HCT116 (cell line): ENCODE data around the gene AMOTL2. TPM values are rescaled to one million over a fixed set of nuclear protein-coding genes. Genes with fewer than 3 reads are reported as not detected.

Experiments
- ATAC-seq: fragments of 200-7000 bp; cut with Tn5 transposase; 2 replicates; pipeline ENCODE4 v1.9.1; 2020; ENCODE audit warnings: mild to moderate bottlenecking, moderate library complexity
- BruUV-seq: library from RNA; stranded (reverse); fragments of 400-500 nt; replicated peaks from 2 replicates; lab custom pipeline; 2021; lab: Mats Ljungman, UMichigan
- CTCF ChIA-PET: fragments of 300-600 bp; sonication (Branson Sonifier 250); formaldehyde crosslinking; loops from one replicate; lab custom pipeline; 2021; ENCODE audit warnings: antibody characterized with exemption; lab: Charles Lee
- POLR2A ChIA-PET: fragments of 300-600, 350-600 bp; sonication (Branson Sonifier 250); formaldehyde crosslinking; loops from one replicate; lab custom pipeline; 2021; ENCODE audit warnings: antibody characterized with exemption; lab: Charles Lee
- RAD21 ChIA-PET, 2 experiments: fragments of 300-600 bp; sonication (Branson Sonifier 250); formaldehyde crosslinking; loops; one replicate each; lab custom pipeline; 2023; ENCODE audit warnings: low total read pairs in 2 of 2; ENCODE audit not compliant: uncharacterized antibody in 2 of 2, unreplicated experiment in 2 of 2, low non-redundant PET in 1 of 2; lab: Charles Lee
- DNase-seq: peaks from one replicate; pipeline ENCODE4 v3.0.0-alpha.2; 2010; ENCODE audit warnings: low read depth, low spot score
- H2AFZ ChIP-seq: fragments of 200-600 bp; shearing (Covaris generic), sonication (generic); 2 replicates; pipeline ENCODE4 v1.6.1; 2017; ENCODE audit warnings: low read depth, mixed run types, mixed read lengths, antibody characterized with exemption, low read length; ENCODE audit not compliant: poor library complexity, severe bottlenecking
- H3K27ac ChIP-seq: 2 replicates; pipeline ENCODE4 v1.5.1; 2012; ENCODE audit warnings: low read depth, low read length
- H3K27me3 ChIP-seq: fragments of 200-600 bp; sonication (generic); 2 replicates; pipeline ENCODE4 v1.6.1; 2016; ENCODE audit warnings: mixed run types, low read length, mixed read lengths; ENCODE audit not compliant: insufficient read depth
- H3K36me3 ChIP-seq, 2 experiments: fragments of 200-500 bp in 1 of 2; fragments of 200-600 bp in 1 of 2; sonication (Bioruptor generic) in 1 of 2; sonication (generic) in 1 of 2; 2 replicates each; pipeline versions ENCODE4 v1.5.1 to v1.6.1; 2014 to 2016; ENCODE audit warnings: low read length in 2 of 2, inconsistent platforms in 1 of 2, mixed read lengths in 1 of 2, mixed run types in 1 of 2; ENCODE audit not compliant: insufficient read depth in 2 of 2, control insufficient read depth in 1 of 2
- H3K4me1 ChIP-seq, 2 experiments: fragments of 200-600 bp in 1 of 2; sonication (generic) in 1 of 2; 2 replicates each; pipeline versions ENCODE4 v1.5.1 to v1.6.1; 2012 to 2017; ENCODE audit warnings: low read length in 2 of 2, inconsistent platforms in 1 of 2, mild to moderate bottlenecking in 1 of 2, mixed read lengths in 1 of 2, mixed run types in 1 of 2, moderate library complexity in 1 of 2; ENCODE audit not compliant: insufficient read depth in 2 of 2, control insufficient read depth in 1 of 2
- H3K4me2 ChIP-seq: fragments of 200-600 bp; sonication (generic); 2 replicates; pipeline ENCODE4 v1.6.1; 2017; ENCODE audit warnings: mixed run types, low read length, mixed read lengths
- H3K4me3 ChIP-seq, 2 experiments: fragments of 200-600 bp in 1 of 2; sonication (generic) in 1 of 2; replicated peaks in 1 of 2; 2 replicates each; pipeline ENCODE4 v1.5.1; 2011 to 2016; ENCODE audit warnings: low read length in 2 of 2, control low read depth in 1 of 2, low read depth in 1 of 2, mild to moderate bottlenecking in 1 of 2, mixed read lengths in 1 of 2, mixed run types in 1 of 2
- H3K79me2 ChIP-seq: fragments of 200-600 bp; sonication (generic); 2 replicates; pipeline ENCODE4 v1.6.1; 2017; ENCODE audit warnings: mild to moderate bottlenecking, mixed run types, low read length, moderate library complexity, mixed read lengths; ENCODE audit not compliant: insufficient read depth
- H3K9ac ChIP-seq: fragments of 200-600 bp; sonication (generic); 2 replicates; pipeline ENCODE4 v1.6.1; 2016; ENCODE audit warnings: low read length, mixed read lengths
- H3K9me2 ChIP-seq: fragments of 200-600 bp; sonication (generic), shearing (Covaris generic); 2 replicates; pipeline ENCODE4 v1.6.1; 2017; ENCODE audit warnings: mixed run types, mild to moderate bottlenecking, moderate library complexity; ENCODE audit not compliant: insufficient read depth
- H3K9me3 ChIP-seq, 2 experiments: fragments of 200-500 bp in 1 of 2; fragments of 200-600 bp in 1 of 2; sonication (Bioruptor generic) in 1 of 2; sonication (generic) in 1 of 2; 2 replicates each; pipeline ENCODE4 v1.6.1; 2014 to 2017; ENCODE audit warnings: low read length in 2 of 2, mixed read lengths in 2 of 2, inconsistent platforms in 1 of 2, low read depth in 1 of 2, mild to moderate bottlenecking in 1 of 2, mixed run types in 1 of 2, moderate library complexity in 1 of 2; ENCODE audit not compliant: control insufficient read depth in 1 of 2, insufficient read depth in 1 of 2
- H4K20me1 ChIP-seq: fragments of 200-600 bp; sonication (generic), shearing (Covaris generic); 2 replicates; pipeline ENCODE4 v1.6.1; 2017; ENCODE audit warnings: mixed run types, mild to moderate bottlenecking, moderate library complexity; ENCODE audit not compliant: insufficient read depth
- ATF3 ChIP-seq: IDR thresholded peaks from 2 replicates; pipeline ENCODE4 v1.6.1; 2012
- CEBPB ChIP-seq: IDR thresholded peaks from 2 replicates; pipeline ENCODE4 v1.6.1; 2012; ENCODE audit warnings: low read depth
- EGR1 ChIP-seq: IDR thresholded peaks from 2 replicates; pipeline ENCODE4 v1.6.1; 2012; ENCODE audit warnings: low read depth
- ELF1 ChIP-seq: IDR thresholded peaks from 2 replicates; pipeline ENCODE4 v1.6.1; 2012; ENCODE audit warnings: low read depth, borderline replicate concordance
- EZH2 ChIP-seq: fragments of 200-600 bp; sonication (generic); IDR thresholded peaks from 2 replicates; pipeline ENCODE4 v1.6.1; 2017; ENCODE audit warnings: antibody characterized with exemption, mixed run types
- JUND ChIP-seq: IDR thresholded peaks from 2 replicates; pipeline ENCODE4 v1.6.1; 2012
- POLR2A ChIP-seq: IDR thresholded peaks from 2 replicates; pipeline ENCODE4 v1.7.0; 2011; ENCODE audit warnings: borderline replicate concordance; ENCODE audit not compliant: insufficient read depth, insufficient read length; ENCODE audit errors: extremely low read depth
- POLR2AphosphoS5 ChIP-seq: IDR thresholded peaks from 2 replicates; pipeline ENCODE4 v1.6.1; 2011; ENCODE audit warnings: mild to moderate bottlenecking, low read depth, low read length, moderate library complexity
- RAD21 ChIP-seq: IDR thresholded peaks from 2 replicates; pipeline ENCODE4 v1.6.1; 2012; ENCODE audit warnings: low read depth, mild to moderate bottlenecking
- SP1 ChIP-seq: IDR thresholded peaks from 2 replicates; pipeline ENCODE4 v1.6.1; 2012; ENCODE audit warnings: low read depth
- SRF ChIP-seq: IDR thresholded peaks from 2 replicates; pipeline ENCODE4 v1.6.1; 2012; ENCODE audit warnings: low read depth
- TCF7L2 ChIP-seq: IDR thresholded peaks from 2 replicates; pipeline ENCODE4 v1.7.0; 2011; ENCODE audit warnings: borderline replicate concordance, inconsistent platforms; ENCODE audit not compliant: insufficient read depth, insufficient read length; ENCODE audit errors: extremely low read depth
- YY1 ChIP-seq: IDR thresholded peaks from 2 replicates; pipeline ENCODE4 v1.6.1; 2011; ENCODE audit warnings: low read length, low read depth, moderate library complexity, mild to moderate bottlenecking; ENCODE audit not compliant: insufficient replicate concordance; ENCODE audit errors: extremely low read depth
- ZBTB33 ChIP-seq: IDR thresholded peaks from 2 replicates; pipeline ENCODE4 v1.6.1; 2011; ENCODE audit warnings: mild to moderate bottlenecking, low read length, moderate library complexity; ENCODE audit not compliant: insufficient replicate concordance; ENCODE audit errors: extremely low read depth
- ZFX ChIP-seq: fragments of 450-650 bp; IDR thresholded peaks from 2 replicates; pipeline ENCODE4 v1.6.1; 2017
- intact Hi-C: fragments of 100-400 bp; cut with micrococcal nuclease; formaldehyde crosslinking; loops from 2 replicates; pipeline ENCODE4 v1.10.0; 2022
- total RNA-seq: library from RNA; stranded (reverse); gene quantifications from one replicate; pipeline ENCODE4 v1.2.1, GENCODE V29; 2021; ENCODE audit not compliant: unreplicated experiment

Gene AMOTL2
- total RNA-seq, 1 experiment from 2014 or later = 54.0 TPM

GRCh38 chr3:134365766-134366065 is 8.5 kb downstream of the AMOTL2 start:
- Histone ChIP-seq H3K36me3 (peaks cover 24 to 84% of the 10 kb centered on the region in 2 experiments), H3K4me2 (peak overlapping the region; percentile 77)
- no peak for TF ChIP-seq ZBTB33

GRCh38 chr3:134364936-134365765 is 9.1 kb downstream of the AMOTL2 start:
- POLR2A ChIA-PET = interaction anchor here (1.0 to 2.7 kb wide), 4 partner anchors 9 to 43 kb away, joined by 3 to 30 read pairs (median 4); partner anchors contain the start of gene AMOTL2
- RAD21 ChIA-PET = interaction anchor here in 1 of 2 experiments (0.7 to 1.3 kb wide), 3 partner anchors 9 to 51 kb away, joined by 3 to 7 read pairs (median 4); partner anchors contain the start of gene AMOTL2
- Histone ChIP-seq H3K9me3 (no peaks in the 10 kb centered on the region), H3K4me1 (peaks cover 45 to 90% of the 10 kb centered on the region in 2 experiments), H3K4me3 (peak overlapping the region in 1 of 2 experiments; percentile 48; a peak in 3 of 4 replicates), H3K36me3 (peaks cover 25 to 84% of the 10 kb centered on the region in 2 experiments), H3K9ac (peak overlapping the region; percentile 82), H3K4me2 (peak overlapping the region; percentile 77), H3K79me2 (peaks cover 48% of the 10 kb centered on the region), H2AFZ (no peak overlapping the region), H3K9me2 (no peaks in the 10 kb centered on the region), H3K27ac (peak overlapping the region; percentile 78), H4K20me1 (no peaks in the 10 kb centered on the region), H3K27me3 (no peaks in the 10 kb centered on the region)
- ATAC-seq = no peak
- CTCF ChIA-PET = interaction anchor here (1.0 to 2.2 kb wide), 4 partner anchors 9 to 109 kb away, joined by 3 to 14 read pairs (median 4); partner anchors contain the start of gene AMOTL2
- no peak for DNase-seq
- intact Hi-C loops = no loop called here
- BruUV-seq = no TSS peak
- TF ChIP-seq EZH2 (no peak), POLR2AphosphoS5 (no peak), POLR2A (no peak), ELF1 (no peak), EGR1 (no peak), JUND (no peak), ATF3 (no peak), SRF (no peak), RAD21 (no peak), SP1 (no peak), TCF7L2 (no peak), CEBPB (no peak), YY1 (no peak), ZFX (no peak)

More at GRCh38 chr3:134365766-134366065, 8.5 kb downstream of the AMOTL2 start:
- ChIA-PET RAD21 (no interaction called here), CTCF (interaction anchor here (1.1 to 2.2 kb wide), 2 partner anchors 8 to 57 kb away, joined by 3 to 14 read pairs; partner anchors contain the start of gene AMOTL2), POLR2A (interaction anchor here (2.7 kb wide), 1 partner anchor 8 kb away, joined by 30 read pairs; the partner anchor contains the start of gene AMOTL2)
- Histone ChIP-seq H3K9ac (no peak overlapping the region; the same call in 1 of the 2 replicates), H3K27ac (peak overlapping the region; percentile 78), H3K9me3 (no peaks in the 10 kb centered on the region), H3K27me3 (no peaks in the 10 kb centered on the region), H3K9me2 (no peaks in the 10 kb centered on the region), H3K4me1 (peaks cover 45 to 90% of the 10 kb centered on the region in 2 experiments), H3K4me3 (no peak overlapping the region), H3K79me2 (peaks cover 53% of the 10 kb centered on the region), H4K20me1 (no peaks in the 10 kb centered on the region; the same call in 1 of the 2 replicates), H2AFZ (no peak overlapping the region)
- DNase-seq (no peak), ATAC-seq (no peak)
- BruUV-seq = no TSS peak
- intact Hi-C loops = no loop called here
